ENCODE results near the gene WDFY2. TPM values are rescaled to one million over a fixed set of nuclear protein-coding genes. Genes with fewer than 3 reads are reported as not detected.

WDFY2 gene
- total RNA-seq, 1 experiment from 2014 or later = 26.4 TPM

- no CpG with 5 or more reads among the region's 3 CpGs for WGBS (ENCODE audit: extremely low coverage, insufficient read length, low lambda C conversion rate)
- no peaks in the 10 kb centered on the region for H3K79me1 ChIP-seq (ENCODE audit: insufficient read depth, low read depth, low read length, poor library complexity, severe bottlenecking)
- Mint-ChIP-seq H3K36me3 (ENCODE audit: insufficient read depth in 1 of 3, low read depth in 3 of 3) (no peaks in the 10 kb centered on the region; a peak in 2 of 7 replicates), H3K27ac (peak overlapping the region in 2 of 3 experiments; percentile 10 to 82; a peak in 2 of 7 replicates), H3K4me1 (peaks cover 12 to 15% of the 10 kb centered on the region in 2 experiments), H3K9me3 (no peaks in the 10 kb centered on the region), H3K27me3 (ENCODE audit: low read depth) (no peaks in the 10 kb centered on the region), H3K4me3 (no peak overlapping the region)
- TF ChIP-seq CTCF (conservative IDR thresholded peaks at IDR 0.05) = no peak
- no peak overlapping the region for H3K4me2 ChIP-seq (ENCODE audit: insufficient read depth, insufficient read length, low read length)
- H4K5ac ChIP-seq (ENCODE audit: insufficient read length, low read depth, low read length) = no peak overlapping the region
- no peak overlapping the region for H2AK5ac ChIP-seq (ENCODE audit: insufficient read length, low read length)
- no peak overlapping the region for H4K8ac ChIP-seq (replicated peaks; ENCODE audit: insufficient read length, low read depth, low read length)
- H2BK15ac ChIP-seq (ENCODE audit: low read depth, low read length) = no peak overlapping the region
- H3T11ph ChIP-seq (ENCODE audit: low read length) = no peak overlapping the region
- no peaks in the 10 kb centered on the region for H3K23me2 ChIP-seq (ENCODE audit: insufficient read length, low read depth, low read length, poor library complexity, severe bottlenecking)
- H2BK20ac ChIP-seq (ENCODE audit: low read depth, low read length, poor library complexity, severe bottlenecking) = no peak overlapping the region
- no peaks in the 10 kb centered on the region for H3K4me1 ChIP-seq (ENCODE audit: insufficient read depth, low read length)
- no peaks in the 10 kb centered on the region for H3K9me3 ChIP-seq (ENCODE audit: control insufficient read depth, low read depth, low read length)
- no peak overlapping the region for H2BK12ac ChIP-seq (ENCODE audit: insufficient read length, low read depth, low read length)
- H3K56ac ChIP-seq (ENCODE audit: insufficient read length, low read depth, low read length) = no peak overlapping the region
- DNase-seq = no peak
- no peak overlapping the region for H3K18ac ChIP-seq (ENCODE audit: insufficient read length, low read depth, low read length)
- H3K14ac ChIP-seq (ENCODE audit: insufficient read depth, low read length) = no peak overlapping the region
- no peak overlapping the region for H3K9ac ChIP-seq (ENCODE audit: extremely low read depth, insufficient read length, low read length)
- no peak overlapping the region for H2BK120ac ChIP-seq (ENCODE audit: low read depth, low read length, poor library complexity, severe bottlenecking)
- no peak overlapping the region for H2AFZ ChIP-seq (ENCODE audit: low read length)
- H4K20me1 ChIP-seq (ENCODE audit: control insufficient read depth, insufficient read depth, insufficient read length) = no peaks in the 10 kb centered on the region
- no peak overlapping the region for H2BK5ac ChIP-seq (ENCODE audit: insufficient read length, low read length)
- H3K27me3 ChIP-seq (ENCODE audit: insufficient read depth, low read length) = no peaks in the 10 kb centered on the region
- H3K27ac ChIP-seq (ENCODE audit: insufficient read length, low read depth, low read length) = no peak overlapping the region
- no peak overlapping the region for H3K4ac ChIP-seq (ENCODE audit: low read depth, low read length)
- H3K23ac ChIP-seq (ENCODE audit: insufficient read length, low read depth, low read length) = no peak overlapping the region
- H4K91ac ChIP-seq (ENCODE audit: insufficient read length, low read depth, low read length) = no peak overlapping the region
- peaks cover 10% of the 10 kb centered on the region; the same call in 1 of the 2 replicates for H3K79me2 ChIP-seq (ENCODE audit: insufficient read depth, low read length)
These were observed 42.5 kb downstream of the WDFY2 start for GRCh38 chr13:51626749-51627148.
